ENCODE measurements around the gene PLXNA1.

DNA sequence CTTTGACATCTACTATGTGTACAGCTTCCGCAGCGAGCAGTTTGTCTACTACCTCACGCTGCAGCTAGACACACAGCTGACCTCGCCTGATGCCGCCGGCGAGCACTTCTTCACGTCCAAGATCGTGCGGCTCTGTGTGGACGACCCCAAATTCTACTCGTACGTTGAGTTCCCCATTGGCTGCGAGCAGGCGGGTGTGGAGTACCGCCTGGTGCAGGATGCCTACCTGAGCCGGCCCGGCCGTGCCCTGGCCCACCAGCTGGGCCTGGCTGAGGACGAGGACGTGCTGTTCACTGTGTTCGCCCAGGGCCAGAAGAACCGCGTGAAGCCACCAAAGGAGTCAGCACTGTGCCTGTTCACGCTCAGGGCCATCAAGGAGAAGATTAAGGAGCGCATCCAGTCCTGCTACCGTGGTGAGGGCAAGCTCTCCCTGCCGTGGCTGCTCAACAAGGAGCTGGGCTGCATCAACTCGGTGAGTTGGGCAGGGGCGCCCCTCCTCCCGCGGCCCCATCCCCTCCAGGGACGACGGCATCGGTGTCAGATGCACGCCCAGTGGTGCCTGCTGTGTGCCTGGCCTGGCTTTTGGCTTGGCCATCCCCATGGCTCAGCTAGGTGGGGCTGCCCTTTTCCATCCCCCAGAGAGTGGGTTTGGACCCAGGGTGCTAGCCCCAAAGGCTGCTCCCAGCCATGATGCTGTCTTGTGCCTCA, 6.6 kb downstream of the PLXNA1 start:
- TF ChIP-seq, protein P1, sequence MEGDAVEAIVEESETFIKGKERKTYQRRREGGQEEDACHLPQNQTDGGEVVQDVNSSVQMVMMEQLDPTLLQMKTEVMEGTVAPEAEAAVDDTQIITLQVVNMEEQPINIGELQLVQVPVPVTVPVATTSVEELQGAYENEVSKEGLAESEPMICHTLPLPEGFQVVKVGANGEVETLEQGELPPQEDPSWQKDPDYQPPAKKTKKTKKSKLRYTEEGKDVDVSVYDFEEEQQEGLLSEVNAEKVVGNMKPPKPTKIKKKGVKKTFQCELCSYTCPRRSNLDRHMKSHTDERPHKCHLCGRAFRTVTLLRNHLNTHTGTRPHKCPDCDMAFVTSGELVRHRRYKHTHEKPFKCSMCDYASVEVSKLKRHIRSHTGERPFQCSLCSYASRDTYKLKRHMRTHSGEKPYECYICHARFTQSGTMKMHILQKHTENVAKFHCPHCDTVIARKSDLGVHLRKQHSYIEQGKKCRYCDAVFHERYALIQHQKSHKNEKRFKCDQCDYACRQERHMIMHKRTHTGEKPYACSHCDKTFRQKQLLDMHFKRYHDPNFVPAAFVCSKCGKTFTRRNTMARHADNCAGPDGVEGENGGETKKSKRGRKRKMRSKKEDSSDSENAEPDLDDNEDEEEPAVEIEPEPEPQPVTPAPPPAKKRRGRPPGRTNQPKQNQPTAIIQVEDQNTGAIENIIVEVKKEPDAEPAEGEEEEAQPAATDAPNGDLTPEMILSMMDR (IDR thresholded peaks at IDR 0.05), result no peak
- no peak for TF ChIP-seq ZFX (IDR thresholded peaks at IDR 0.05; ENCODE audit: borderline replicate concordance)

Data from 22Rv1 (cell line).